Activated CD4-positive, alpha-beta T cell treated with anti-CD3 and anti-CD28 coated beads for 48 hours (primary cell): ENCODE measurements around the gene GPC3.
"Not testable (repeated sequence)": the region's sequence is repeated elsewhere in the genome, so short reads cannot be mapped to it uniquely, and the experiment has no call there.

Experiments
- DNase-seq: peaks from one replicate; pipeline ENCODE4 v3.0.0-alpha.2; 2020

GPC3 gene

GRCh38 chrX:133994576-133994975 lies 9.2 kb upstream of the GPC3 start:
- DNase-seq, result no peak

GRCh38 chrX:133992882-133993281 lies 7.5 kb upstream of the GPC3 start:
- no peak for DNase-seq

GRCh38 chrX:133991814-133992213 lies 6.4 kb upstream of the GPC3 start:
- no peak for DNase-seq

GRCh38 chrX:133991057-133991456 lies 5.7 kb upstream of the GPC3 start:
- not testable (repeated sequence) for DNase-seq

- DNase-seq, result no peak
Measured at GRCh38 chrX:133989993-133990392, 4.6 kb upstream of the GPC3 start.

- DNase-seq, result no peak
Measured at GRCh38 chrX:133989490-133989889, 4.1 kb upstream of the GPC3 start.

- no peak for DNase-seq
Measured at GRCh38 chrX:133988010-133988409, 2.6 kb upstream of the GPC3 start.

- no peak for DNase-seq
Measured at GRCh38 chrX:133987188-133987587, 1.8 kb upstream of the GPC3 start.

GRCh38 chrX:133985967-133986683 lies 731 bp upstream of the GPC3 start:
- DNase-seq, result no peak

- DNase-seq, result no peak
Measured at GRCh38 chrX:133984857-133985163, 584 bp downstream of the GPC3 start.

GRCh38 chrX:133983974-133984845 lies 1.2 kb downstream of the GPC3 start:
- no peak for DNase-seq

GRCh38 chrX:133983256-133983973 lies 2.0 kb downstream of the GPC3 start:
- no peak for DNase-seq

GRCh38 chrX:133981924-133982323 lies 3.5 kb downstream of the GPC3 start:
- no peak for DNase-seq

- DNase-seq, result no peak
Measured at GRCh38 chrX:133980832-133981588, 4.4 kb downstream of the GPC3 start.

- DNase-seq, result no peak
Measured at GRCh38 chrX:133980406-133980805, 5.0 kb downstream of the GPC3 start.

- DNase-seq, result no peak
Measured at GRCh38 chrX:133979641-133980230, 5.7 kb downstream of the GPC3 start.

GRCh38 chrX:133973704-133974103 lies 11.7 kb downstream of the GPC3 start:
- DNase-seq, result no peak

- DNase-seq, result no peak
Measured at GRCh38 chrX:133972916-133973315, 12.5 kb downstream of the GPC3 start.

GRCh38 chrX:133971586-133971985 lies 13.8 kb downstream of the GPC3 start:
- no peak for DNase-seq

GRCh38 chrX:133970076-133970475 lies 15.3 kb downstream of the GPC3 start:
- DNase-seq, result no peak

GRCh38 chrX:133969191-133969590 lies 16.2 kb downstream of the GPC3 start:
- no peak for DNase-seq

GRCh38 chrX:133968109-133968508 lies 17.3 kb downstream of the GPC3 start:
- DNase-seq, result no peak

GRCh38 chrX:133966199-133966598 lies 19.2 kb downstream of the GPC3 start:
- DNase-seq, result no peak
